Left colon (tissue), 2 donors: Measurements from ENCODE around the gene EXOSC1. TPM values are rescaled to one million over a fixed set of nuclear protein-coding genes. Genes with fewer than 3 reads are reported as not detected.
"Not testable (repeated sequence)": the region's sequence is repeated elsewhere in the genome, so short reads cannot be mapped to it uniquely, and the experiment has no call there.

Source experiments
- ATAC-seq: fragments of 200-7000 bp; cut with Tn5 transposase; one replicate; pipeline ENCODE4 v1.9.1; 2020; ENCODE audit warnings: mild to moderate bottlenecking, moderate library complexity
- DNase-seq, 2 donors: peaks; one replicate each; pipeline ENCODE4 v3.0.0-alpha.2; 2020
- intact Hi-C, 2 donors: fragments of 100-400 bp; cut with DNase I in 1 of 2; cut with micrococcal nuclease in 1 of 2; formaldehyde crosslinking; loops; one replicate each; pipeline versions ENCODE4 v1.11.2 to v1.14.0; 2022; cut with DNase I, micrococcal nuclease
- long read RNA-seq: library from polyadenylated mRNA; unstranded; transcript quantifications from one replicate; pipeline ENCODE4 v2.0.0, GENCODE V29; 2021
- total RNA-seq, 2 donors: library from RNA; stranded (reverse); fragmentation: NEBNext Ultra II Directional; extraction: Animal tissue kit (Norgen Biotek cat#: 25700); gene quantifications; one replicate each; pipeline ENCODE4 v1.2.1, GENCODE V29; 2021
- donor health status: DM: no; HTN: no; CAD: no.
- donor health status: DM: yes; HTN: yes; CAD: no.

Gene EXOSC1
- total RNA-seq = 10 to 100 TPM; 21.7 to 22.6 TPM
- long read RNA-seq, transcript EXOSC1-204 (8 exons, 923 nt) = major isoform, 15 of 23 reads
- long read RNA-seq, partial matches to known transcripts = 3 of 23 reads
- long read RNA-seq, other reads (novel, unspliced or antisense) = 2 of 23 reads

GRCh38 chr10:97445722-97446639, at the start of gene EXOSC1, which contains the start of gene ZDHHC16:
EXOSC1 (minus strand) TSS chr10:97446006; CDS start chr10:97445985, 21 bp downstream.
ZDHHC16 (plus strand) TSS chr10:97446175; CDS start chr10:97451676, 5,501 bp downstream.
- ATAC-seq (peak; percentile 98), DNase-seq (peak; percentile 90 to 93)
- intact Hi-C loops = no loop called here

- intact Hi-C loops = no loop called here
- no peak for ATAC-seq
- no peak for DNase-seq
Measured at GRCh38 chr10:97494863-97495506, 49.2 kb upstream of the EXOSC1 start.

GRCh38 chr10:97494151-97494550, 48.3 kb upstream of the EXOSC1 start:
- ATAC-seq = no peak
- intact Hi-C loops = no loop called here

GRCh38 chr10:97490592-97490991, 44.8 kb upstream of the EXOSC1 start:
- DNase-seq (no peak), ATAC-seq (no peak)
- intact Hi-C loops = no loop called here

More at GRCh38 chr10:97494151-97494550, 48.3 kb upstream of the EXOSC1 start:
- DNase-seq = no peak

GRCh38 chr10:97485647-97486281, 40.0 kb upstream of the EXOSC1 start:
- DNase-seq = no peak
- intact Hi-C loops = no loop called here
- ATAC-seq = no peak

GRCh38 chr10:97483921-97484320, 38.1 kb upstream of the EXOSC1 start:
- DNase-seq (no peak), ATAC-seq (no peak)
- intact Hi-C loops = no loop called here

- intact Hi-C loops = no loop called here
- DNase-seq = no peak
- ATAC-seq = no peak
Measured at GRCh38 chr10:97483506-97483905, 37.7 kb upstream of the EXOSC1 start.

- DNase-seq (no peak), ATAC-seq (no peak)
- intact Hi-C loops = no loop called here
Measured at GRCh38 chr10:97482381-97482780, 36.6 kb upstream of the EXOSC1 start.

GRCh38 chr10:97481071-97481470, 35.3 kb upstream of the EXOSC1 start:
- ATAC-seq = no peak
- DNase-seq = no peak
- intact Hi-C loops = no loop called here

GRCh38 chr10:97479939-97480338, 34.1 kb upstream of the EXOSC1 start:
- ATAC-seq = no peak

GRCh38 chr10:97479410-97479809, 33.6 kb upstream of the EXOSC1 start:
- ATAC-seq, DNase-seq, intact Hi-C loops: not testable (repeated sequence)

More at GRCh38 chr10:97479939-97480338, 34.1 kb upstream of the EXOSC1 start:
- intact Hi-C loops = no loop called here
- no peak for DNase-seq

- intact Hi-C loops = no loop called here
- DNase-seq (no peak), ATAC-seq (no peak)
Measured at GRCh38 chr10:97475936-97476594, 30.3 kb upstream of the EXOSC1 start.

GRCh38 chr10:97474918-97475317, 29.1 kb upstream of the EXOSC1 start:
- DNase-seq = no peak
- intact Hi-C loops = no loop called here
- ATAC-seq = no peak

GRCh38 chr10:97468781-97469180, 23.0 kb upstream of the EXOSC1 start:
- DNase-seq, intact Hi-C loops: not testable (repeated sequence)
- peak; percentile 23 for ATAC-seq

- ATAC-seq (peak; percentile 16), DNase-seq (peak; percentile 31 to 42)
Measured at GRCh38 chr10:97468162-97468561, 22.4 kb upstream of the EXOSC1 start.

GRCh38 chr10:97466755-97467154, 20.9 kb upstream of the EXOSC1 start:
- DNase-seq (no peak), ATAC-seq (no peak)
- intact Hi-C loops = no loop called here

More at GRCh38 chr10:97468162-97468561, 22.4 kb upstream of the EXOSC1 start:
- intact Hi-C loops = no loop called here

- intact Hi-C loops = no loop called here
- no peak for DNase-seq
- no peak for ATAC-seq
Measured at GRCh38 chr10:97465982-97466381, 20.2 kb upstream of the EXOSC1 start.

GRCh38 chr10:97464226-97464625, 18.4 kb upstream of the EXOSC1 start:
- ATAC-seq = peak; percentile 2
- intact Hi-C loops = no loop called here
- DNase-seq = no peak
